ENCODE data around the gene NPY5R.

Gene NPY5R

GRCh38 chr4:163343604-163344146 is at the start of gene NPY5R:
Gene NPY5R (plus strand): TSS chr4:163343892. CDS start chr4:163350274, 6,382 bp downstream.
- DNase-seq (ENCODE audit: low read depth), result no peak

GRCh38 chr4:163295138-163295537 is 48.6 kb upstream of the NPY5R start:
- no peak for DNase-seq (ENCODE audit: low read depth)

GRCh38 chr4:163300445-163300844 is 43.2 kb upstream of the NPY5R start:
- no peak for DNase-seq (ENCODE audit: low read depth)

- DNase-seq (ENCODE audit: low read depth), result no peak
These were observed 40.6 kb upstream of the NPY5R start for GRCh38 chr4:163303069-163303468.

GRCh38 chr4:163309466-163309865 is 34.2 kb upstream of the NPY5R start:
- no peak for DNase-seq (ENCODE audit: low read depth)

GRCh38 chr4:163317110-163317509 is 26.6 kb upstream of the NPY5R start:
- no peak for DNase-seq (ENCODE audit: low read depth)

GRCh38 chr4:163330916-163331628 is 12.6 kb upstream of the NPY5R start:
- no peak for DNase-seq (ENCODE audit: low read depth)

GRCh38 chr4:163331629-163332376 is 11.9 kb upstream of the NPY5R start:
- no peak for DNase-seq (ENCODE audit: low read depth)

GRCh38 chr4:163332526-163333406 is 10.9 kb upstream of the NPY5R start, which contains the start of gene NPY1R:
Gene NPY1R (minus strand): TSS chr4:163332596. CDS start chr4:163326554, 6,042 bp downstream.
- DNase-seq (ENCODE audit: low read depth), result no peak

GRCh38 chr4:163335384-163335783 is 8.3 kb upstream of the NPY5R start:
- DNase-seq (ENCODE audit: low read depth), result no peak

- DNase-seq (ENCODE audit: low read depth), result no peak
These were observed 744 bp downstream of the NPY5R start for GRCh38 chr4:163344147-163345125.

- no peak for DNase-seq (ENCODE audit: low read depth)
These were observed 7.0 kb downstream of the NPY5R start for GRCh38 chr4:163350672-163351071.

GRCh38 chr4:163353054-163353453 is 9.4 kb downstream of the NPY5R start:
- DNase-seq (ENCODE audit: low read depth), result no peak

- no peak for DNase-seq (ENCODE audit: low read depth)
These were observed 12.4 kb downstream of the NPY5R start for GRCh38 chr4:163356104-163356503.

GRCh38 chr4:163367651-163368050 is 24.0 kb downstream of the NPY5R start:
- DNase-seq (ENCODE audit: low read depth), result no peak

- DNase-seq (ENCODE audit: low read depth), result no peak
These were observed 28.3 kb downstream of the NPY5R start for GRCh38 chr4:163372029-163372428.

- no peak for DNase-seq (ENCODE audit: low read depth)
These were observed 35.0 kb downstream of the NPY5R start for GRCh38 chr4:163378661-163379060.

GRCh38 chr4:163380703-163381102 is 37.0 kb downstream of the NPY5R start:
- DNase-seq (ENCODE audit: low read depth), result no peak

GRCh38 chr4:163382178-163382869 is 38.6 kb downstream of the NPY5R start:
- no peak for DNase-seq (ENCODE audit: low read depth)

GRCh38 chr4:163384434-163384833 is 40.7 kb downstream of the NPY5R start:
- no peak for DNase-seq (ENCODE audit: low read depth)

All from stimulated activated CD8-positive, alpha-beta memory T cell treated with anti-CD3 and anti-CD28 coated beads, Interleukin-7, amount 100 ng/mL, for 24 hours (primary cell).